Naive thymus-derived CD8-positive, alpha-beta T cell (primary cell): ENCODE data around the gene DONSON. TPM values are rescaled to one million over a fixed set of nuclear protein-coding genes. Genes with fewer than 3 reads are reported as not detected.
A peak's percentile ranks its signal among the peaks of the same experiment; 100 is the strongest.

ENCODE experiments used
- ATAC-seq, 2 donors: fragments of 150-1000 bp; cut with Tn5 transposase in 1 of 2; sonication (Bioruptor Pico), chemical (Tn5 transposase) in 1 of 2; 1 replicate in 1 of 2; 2 replicates in 1 of 2; pipeline ENCODE4 v1.10.0; 2021; ENCODE audit warnings: mild to moderate bottlenecking in 2 of 2, moderate library complexity in 2 of 2
- POLR2A ChIA-PET: fragments of 350-600 bp; sonication (Branson Sonifier 250); formaldehyde crosslinking; loops from one replicate; lab custom pipeline; 2021; ENCODE audit warnings: antibody characterized with exemption; lab: Charles Lee
- DNase-seq, 10 donors: peaks; one replicate each; pipeline versions ENCODE4 v3.0.0 to v3.0.0-alpha.2; 2020 to 2022
- H3K27ac Mint-ChIP-seq, 10 donors: one replicate each; pipeline ENCODE4 v1.8.0; 2020 to 2022; ENCODE audit warnings: mild to moderate bottlenecking in 10 of 10, mixed read lengths in 10 of 10, moderate library complexity in 4 of 10, inconsistent platforms in 1 of 10
- H3K27me3 Mint-ChIP-seq, 5 donors: one replicate each; pipeline ENCODE4 v1.8.0; 2021 to 2022; ENCODE audit warnings: mixed read lengths in 5 of 5
- H3K36me3 Mint-ChIP-seq, 3 donors: one replicate each; pipeline ENCODE4 v1.8.0; 2020 to 2022; ENCODE audit warnings: mixed read lengths in 3 of 3, mild to moderate bottlenecking in 2 of 3, inconsistent platforms in 1 of 3
- H3K4me1 Mint-ChIP-seq, 4 donors: one replicate each; pipeline ENCODE4 v1.8.0; 2021 to 2022; ENCODE audit warnings: mixed read lengths in 4 of 4
- H3K4me3 Mint-ChIP-seq, 10 donors: one replicate each; pipeline ENCODE4 v1.8.0; 2020 to 2022; ENCODE audit warnings: mild to moderate bottlenecking in 10 of 10, mixed read lengths in 10 of 10, moderate library complexity in 6 of 10, inconsistent platforms in 1 of 10
- H3K9me3 Mint-ChIP-seq, 9 donors: one replicate each; pipeline ENCODE4 v1.8.0; 2020 to 2022; ENCODE audit warnings: mixed read lengths in 9 of 9, mild to moderate bottlenecking in 3 of 9, inconsistent platforms in 1 of 9, moderate library complexity in 1 of 9
- polyA plus RNA-seq, 3 donors: library from polyadenylated mRNA; unstranded; fragments of 300-500 nt; fragmentation: Illumina TruSeq; gene quantifications; one replicate each; pipeline ENCODE4 v1.2.3, GENCODE V29; 2021
- total RNA-seq, 8 experiments: library from RNA in 2 of 8; stranded (reverse) in 2 of 8; gene quantifications; one replicate each; pipeline ENCODE4 v1.2.3 and lab custom pipeline; 2021 to 2026

The DONSON gene
- total and polyA plus RNA-seq, 5 experiments from 2014 or later: 1.9 to 10.3 (median 4.7) TPM

- H3K4me3 Mint-ChIP-seq: no peak overlapping the region
- no peaks in the 10 kb centered on the region for H3K27me3 Mint-ChIP-seq
- H3K27ac Mint-ChIP-seq: peak overlapping the region in 3 of 10 donors; percentile 2 to 44 (median 37)
- H3K4me1 Mint-ChIP-seq: peaks cover 21 to 60% (median 47%) of the 10 kb centered on the region in 4 donors
- peak; percentile 8 to 18 for ATAC-seq
- DNase-seq: no peak
- peaks cover 17 to 79% (median 31%) of the 10 kb centered on the region in 3 donors for H3K36me3 Mint-ChIP-seq
- POLR2A ChIA-PET: interaction anchor here (1.2 kb wide), 1 partner anchor 7 kb away, joined by 5 read pairs; the partner anchor contains the start of gene SON
- H3K9me3 Mint-ChIP-seq: no peaks in the 10 kb centered on the region
Observed at GRCh38 chr21:33549848-33550771, 38.4 kb downstream of the DONSON start.

- ATAC-seq (no peak), DNase-seq (no peak)
- H3K9me3 Mint-ChIP-seq: no peaks in the 10 kb centered on the region
- H3K36me3 Mint-ChIP-seq: peaks cover 6 to 45% (median 11%) of the 10 kb centered on the region in 3 donors
- H3K4me1 Mint-ChIP-seq: peaks cover 18 to 64% (median 43%) of the 10 kb centered on the region in 4 donors
- POLR2A ChIA-PET: interaction anchor here (1.1 to 1.3 kb wide), 2 partner anchors 43 to 53 kb away, joined by 3 read pairs; no protein-coding TSS in a partner anchor
- H3K27me3 Mint-ChIP-seq: peaks cover 0 to 2% (median 0%) of the 10 kb centered on the region in 5 donors
- H3K27ac Mint-ChIP-seq: peak overlapping the region in 3 of 10 donors; percentile 61 to 62 (median 61)
- peak overlapping the region in 9 of 10 donors; percentile 28 to 100 (median 72) for H3K4me3 Mint-ChIP-seq
Observed at GRCh38 chr21:33546086-33546485, 42.4 kb downstream of the DONSON start.

DNA sequence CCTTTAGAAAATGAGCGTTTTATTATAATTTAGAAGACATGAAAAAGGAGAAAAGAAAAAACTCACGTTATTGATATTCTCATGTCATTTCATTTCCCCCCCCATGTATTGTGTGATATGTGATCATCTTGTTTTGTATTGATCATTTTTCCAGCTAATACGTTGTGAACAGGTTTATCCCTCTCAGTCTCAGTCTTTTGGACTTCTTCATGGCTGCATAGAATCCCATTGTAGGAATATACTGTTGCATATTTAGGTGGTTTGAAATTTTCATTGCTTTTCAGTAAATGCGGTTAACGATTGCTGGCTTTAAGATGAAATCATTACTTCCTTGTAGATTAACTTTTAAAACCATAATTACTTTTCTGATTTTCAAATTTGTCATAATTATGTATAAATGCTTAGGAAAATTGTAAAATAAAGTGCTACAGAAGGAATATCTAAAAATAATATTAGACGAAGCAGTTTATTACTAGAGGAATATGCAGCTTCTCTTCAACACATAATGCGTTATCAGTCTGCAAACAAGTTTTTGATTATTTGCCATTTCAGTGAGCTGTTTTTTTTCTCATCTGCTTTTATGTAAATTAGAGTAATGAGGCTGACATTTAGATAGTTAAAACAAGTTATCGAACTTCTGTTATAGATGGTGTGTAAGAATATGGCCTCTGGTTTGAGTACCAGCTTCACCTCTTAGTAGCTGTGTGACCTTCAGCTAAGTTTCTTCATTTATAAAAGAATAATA is 43.9 kb downstream of the DONSON start:
- POLR2A ChIA-PET: interaction anchor here (0.8 to 3.5 kb wide), 6 partner anchors 11 to 183 kb away, joined by 3 to 24 read pairs (median 4); partner anchors contain the start of gene TMEM50B
- Mint-ChIP-seq H3K27me3 (peaks cover 0 to 2% (median 0%) of the 10 kb centered on the region in 5 donors), H3K9me3 (no peaks in the 10 kb centered on the region), H3K36me3 (peaks cover 4 to 36% (median 6%) of the 10 kb centered on the region in 3 donors), H3K4me1 (peaks cover 20 to 72% (median 51%) of the 10 kb centered on the region in 4 donors), H3K4me3 (peak overlapping the region; percentile 92 to 100 (median 99)), H3K27ac (peak overlapping the region; percentile 44 to 100 (median 100))
- ATAC-seq (no peak), DNase-seq (no peak)

- peak overlapping the region; percentile 92 to 100 (median 99) for H3K4me3 Mint-ChIP-seq
- ATAC-seq: no peak
- DNase-seq: peak in 3 of 10 donors; percentile 53 to 60 (median 59)
- peaks cover 0 to 2% (median 0%) of the 10 kb centered on the region in 5 donors for H3K27me3 Mint-ChIP-seq
- peaks cover 6 to 35% (median 9%) of the 10 kb centered on the region in 3 donors for H3K36me3 Mint-ChIP-seq
- no peaks in the 10 kb centered on the region for H3K9me3 Mint-ChIP-seq
- peaks cover 17 to 63% (median 48%) of the 10 kb centered on the region in 4 donors for H3K4me1 Mint-ChIP-seq
- peak overlapping the region; percentile 99 to 100 (median 100) for H3K27ac Mint-ChIP-seq
- POLR2A ChIA-PET: interaction anchor here (0.6 to 4.3 kb wide), 23 partner anchors 7 to 815 kb away, joined by 3 to 82 read pairs (median 4); partner anchors contain the start of genes DNAJC28, DONSON, IFNAR1 and PAXBP1
Observed at GRCh38 chr21:33543505-33544129, 44.9 kb downstream of the DONSON start.

- DNase-seq (peak; percentile 92 to 99 (median 98)), ATAC-seq (peak; percentile 90)
- Mint-ChIP-seq H3K4me1 (peaks cover 17 to 56% (median 47%) of the 10 kb centered on the region in 4 donors), H3K4me3 (peak within 1 kb of the TSS; percentile 92 to 100 (median 99)), H3K9me3 (no peaks in the 10 kb centered on the region), H3K27ac (peak within 1 kb of the TSS; percentile 99 to 100 (median 100)), H3K27me3 (peaks cover 0 to 2% (median 0%) of the 10 kb centered on the region in 5 donors), H3K36me3 (peaks cover 6 to 35% (median 13%) of the 10 kb centered on the region in 3 donors)
- POLR2A ChIA-PET: interaction anchor here (0.6 to 4.3 kb wide), 29 partner anchors 8 to 814 kb away, joined by 3 to 82 read pairs (median 3); partner anchors contain the start of genes DNAJC28, DONSON, IFNAR1 and PAXBP1
Observed at GRCh38 chr21:33542640-33543504, 45.6 kb downstream of the DONSON start, which contains the start of gene SON. Gene SON (plus strand): TSS chr21:33543038. CDS start chr21:33543093, 55 bp downstream.

DNA sequence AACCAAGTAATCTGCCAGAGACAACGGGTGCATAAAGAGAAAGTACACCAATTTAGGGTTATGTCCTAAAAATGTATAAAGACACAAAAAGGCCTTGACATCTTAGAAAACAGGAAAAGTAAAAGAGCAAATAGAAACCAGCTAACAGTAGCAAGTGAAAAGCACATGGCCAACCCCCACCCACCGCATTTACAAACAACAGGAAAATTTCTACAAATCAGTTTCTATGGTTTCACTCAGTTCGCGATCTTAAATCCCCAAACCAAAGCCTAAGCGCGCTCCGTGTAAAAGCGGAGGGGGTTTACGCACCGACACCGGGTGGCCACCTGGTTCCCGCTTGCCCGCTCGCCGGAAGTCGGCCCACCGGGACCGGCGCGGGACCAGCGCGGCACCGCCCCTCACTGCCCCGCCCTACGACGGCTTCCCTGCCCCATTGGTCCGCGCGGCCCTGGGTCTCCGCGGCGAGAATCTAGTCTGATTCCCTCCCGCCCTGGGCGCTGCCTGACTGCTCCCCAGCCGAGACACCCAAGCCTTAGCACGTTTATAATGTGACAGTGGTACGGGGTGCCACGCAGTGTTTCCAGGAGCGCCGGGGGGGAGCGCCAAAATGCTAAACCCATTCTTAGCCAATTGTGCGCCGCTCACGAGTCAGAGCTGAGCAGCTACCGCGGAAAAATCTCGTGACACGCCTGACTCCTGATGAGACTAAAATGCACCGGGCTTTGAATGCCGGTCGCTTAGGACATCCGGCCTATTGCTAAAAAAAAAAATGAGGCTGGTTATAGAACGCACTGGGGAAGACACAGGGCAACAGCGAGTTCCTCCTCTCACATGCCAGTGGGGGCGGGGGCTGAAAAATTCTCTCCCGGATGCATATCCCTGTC is 46.5 kb downstream of the DONSON start, which contains the start of gene GART:
GART (minus strand) TSS at position 362 of the 884 bp plus-strand sequence. CDS start 2,802 bp downstream, outside the sequence.
- peaks cover 13 to 35% (median 18%) of the 10 kb centered on the region in 3 donors for H3K36me3 Mint-ChIP-seq
- peaks cover 0 to 2% (median 0%) of the 10 kb centered on the region in 5 donors for H3K27me3 Mint-ChIP-seq
- H3K4me1 Mint-ChIP-seq: peaks cover 22 to 54% (median 52%) of the 10 kb centered on the region in 4 donors
- H3K9me3 Mint-ChIP-seq: no peaks in the 10 kb centered on the region
- peak within 1 kb of the TSS; percentile 92 to 100 (median 99) for H3K4me3 Mint-ChIP-seq
- peak within 1 kb of the TSS; percentile 99 to 100 (median 100) for H3K27ac Mint-ChIP-seq
- POLR2A ChIA-PET: interaction anchor here (0.6 to 4.3 kb wide), 18 partner anchors 9 to 771 kb away, joined by 3 to 82 read pairs (median 3); partner anchors contain the start of genes DNAJC28, DONSON, IFNAR1 and PAXBP1
- peak; percentile 55 to 59 for ATAC-seq
- peak; percentile 72 to 89 (median 80) for DNase-seq

DNA sequence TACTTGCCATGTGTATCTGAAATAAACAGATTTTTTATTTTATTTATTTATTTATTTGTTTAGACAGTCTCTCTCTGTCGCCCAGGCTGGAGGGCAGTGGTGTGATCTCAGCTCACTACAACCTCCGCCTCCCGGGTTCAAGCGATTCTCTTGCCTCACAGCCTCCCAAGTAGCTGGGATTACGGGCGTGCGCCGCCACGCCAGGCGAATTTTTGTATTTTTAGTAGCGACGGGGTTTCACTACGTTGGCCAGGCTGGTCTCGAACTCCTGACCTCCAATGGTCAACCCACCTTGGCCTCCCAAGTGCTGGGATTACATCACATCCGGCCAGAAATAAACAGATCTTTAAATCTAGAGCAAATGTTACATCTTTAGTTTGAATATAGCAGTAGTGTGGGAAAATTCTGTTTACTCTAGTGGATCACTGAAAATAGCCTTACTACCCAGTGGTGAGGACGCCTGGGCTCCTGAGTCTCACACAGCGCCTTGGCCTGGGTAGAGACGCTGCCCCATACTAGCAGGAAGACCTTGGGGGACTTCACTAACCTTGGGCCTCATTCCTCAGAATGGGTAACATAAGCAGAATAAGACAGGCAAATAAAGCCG is 47.3 kb downstream of the DONSON start:
- Mint-ChIP-seq H3K27me3 (peaks cover 0 to 2% (median 0%) of the 10 kb centered on the region in 5 donors), H3K27ac (peak overlapping the region; percentile 99 to 100 (median 100)), H3K9me3 (no peaks in the 10 kb centered on the region), H3K36me3 (peaks cover 13 to 35% (median 24%) of the 10 kb centered on the region in 3 donors), H3K4me3 (peak overlapping the region; percentile 92 to 100 (median 99)), H3K4me1 (peaks cover 22 to 51% (median 49%) of the 10 kb centered on the region in 4 donors)
- ATAC-seq (no peak), DNase-seq (no peak)
- POLR2A ChIA-PET: interaction anchor here (1.2 to 4.3 kb wide), 8 partner anchors 18 to 770 kb away, joined by 3 to 82 read pairs (median 18); partner anchors contain the start of genes DNAJC28, DONSON, IFNAR1 and PAXBP1

- Mint-ChIP-seq H3K27me3 (peaks cover 0 to 2% (median 0%) of the 10 kb centered on the region in 5 donors), H3K4me3 (peak overlapping the region; percentile 61 to 100 (median 82)), H3K9me3 (no peaks in the 10 kb centered on the region), H3K36me3 (peaks cover 13 to 36% (median 24%) of the 10 kb centered on the region in 3 donors), H3K27ac (peak overlapping the region; percentile 79 to 100 (median 94)), H3K4me1 (peaks cover 22 to 46% (median 44%) of the 10 kb centered on the region in 4 donors)
- POLR2A ChIA-PET: interaction anchor here (1.8 to 4.3 kb wide), 4 partner anchors 20 to 60 kb away, joined by 3 to 82 read pairs (median 38); partner anchors contain the start of genes DNAJC28, DONSON and TMEM50B
- DNase-seq: no peak
- ATAC-seq: no peak
Observed at GRCh38 chr21:33540711-33541104, 47.8 kb downstream of the DONSON start.

DNA sequence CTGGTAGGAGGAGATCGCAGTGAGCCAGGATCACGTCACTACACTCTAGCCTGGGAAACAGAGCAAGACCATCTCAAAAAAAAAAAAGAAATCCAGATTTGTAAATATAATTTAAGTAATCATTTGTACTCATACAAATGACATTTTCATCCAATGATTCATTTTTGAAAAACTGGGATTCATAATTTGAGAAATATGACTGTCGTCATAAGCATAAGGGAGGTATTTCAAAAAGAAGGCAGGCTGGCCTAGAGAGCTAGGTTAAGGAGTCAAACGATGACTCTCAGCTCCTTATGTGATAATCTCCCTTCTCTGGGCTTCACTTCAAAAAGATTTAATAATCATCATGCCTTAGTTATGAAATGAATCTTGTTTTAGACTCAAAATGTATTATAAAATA is 48.9 kb downstream of the DONSON start:
- no peaks in the 10 kb centered on the region for H3K9me3 Mint-ChIP-seq
- POLR2A ChIA-PET: interaction anchor here (0.6 to 4.3 kb wide), 2 partner anchors 59 to 399 kb away, joined by 3 to 82 read pairs; partner anchors contain the start of gene TMEM50B
- no peak overlapping the region for H3K4me3 Mint-ChIP-seq
- peak overlapping the region in 6 of 10 donors; percentile 8 to 100 (median 64) for H3K27ac Mint-ChIP-seq
- H3K27me3 Mint-ChIP-seq: peaks cover 0 to 2% (median 0%) of the 10 kb centered on the region in 5 donors
- ATAC-seq: no peak
- DNase-seq: no peak
- H3K36me3 Mint-ChIP-seq: peaks cover 13 to 47% (median 24%) of the 10 kb centered on the region in 3 donors
- peaks cover 22 to 38% (median 36%) of the 10 kb centered on the region in 4 donors for H3K4me1 Mint-ChIP-seq
